Lung (tissue), 12 donors: ENCODE measurements around the gene KRTAP9-1. TPM values are rescaled to one million over a fixed set of nuclear protein-coding genes. Genes with fewer than 3 reads are reported as not detected.
"Not testable (repeated sequence)": the region's sequence is repeated elsewhere in the genome, so short reads cannot be mapped to it uniquely, and the experiment has no call there.

Experiments
- ATAC-seq: fragments of 200-7000 bp; cut with Tn5 transposase; one replicate; pipeline ENCODE4 v1.9.1; 2020; ENCODE audit warnings: moderate number of reproducible peaks; ENCODE audit not compliant: insufficient read depth, low FRiP score
- DNase-seq, 3 donors: peaks; one replicate each; pipeline ENCODE4 v3.0.0-alpha.2; 2013 to 2017
- H3K27ac ChIP-seq, 2 donors: one replicate each; pipeline ENCODE4 v1.5.1; 2013; ENCODE audit warnings: mild to moderate bottlenecking in 2 of 2, moderate library complexity in 2 of 2, control low read depth in 1 of 2, inconsistent platforms in 1 of 2, low read depth in 1 of 2, low read length in 1 of 2
- H3K27me3 ChIP-seq, 3 donors: one replicate each; pipeline ENCODE4 v1.5.1; 2013; ENCODE audit warnings: low read length in 2 of 3; ENCODE audit not compliant: control insufficient read depth in 3 of 3, insufficient read depth in 3 of 3
- H3K36me3 ChIP-seq, 4 donors: one replicate each; pipeline ENCODE4 v1.5.1; 2013; ENCODE audit warnings: low read length in 4 of 4, mild to moderate bottlenecking in 1 of 4, moderate library complexity in 1 of 4; ENCODE audit not compliant: control insufficient read depth in 4 of 4, insufficient read depth in 4 of 4
- H3K4me1 ChIP-seq, 5 donors: one replicate each; pipeline ENCODE4 v1.5.1; 2013; ENCODE audit warnings: low read length in 5 of 5, mild to moderate bottlenecking in 2 of 5, moderate library complexity in 1 of 5; ENCODE audit not compliant: control insufficient read depth in 5 of 5, insufficient read depth in 5 of 5
- H3K4me3 ChIP-seq: one replicate; pipeline ENCODE4 v1.5.1; 2013; ENCODE audit warnings: mild to moderate bottlenecking, control low read depth, moderate library complexity
- H3K9ac ChIP-seq, 2 donors: one replicate each; pipeline ENCODE4 v1.5.1; 2013; ENCODE audit warnings: low read length in 2 of 2, control low read depth in 1 of 2; ENCODE audit not compliant: insufficient read depth in 1 of 2
- H3K9me3 ChIP-seq, 4 donors: one replicate each; pipeline ENCODE4 v1.5.1; 2013; ENCODE audit warnings: low read length in 3 of 4, mild to moderate bottlenecking in 1 of 4, moderate library complexity in 1 of 4; ENCODE audit not compliant: control insufficient read depth in 4 of 4, insufficient read depth in 3 of 4
- WGBS, 2 donors: extraction: QIAGEN DNeasy Blood & Tissue Kit; methylation state at CpG; one replicate each; pipeline ENCODE4 v1.1.7; 2013; 5-methylcytosine and 5-hydroxymethylcytosine counted together
- polyA plus RNA-seq, 2 donors: library from polyadenylated mRNA; stranded (reverse); fragments of 200-250 nt; gene quantifications; one replicate each; pipeline ENCODE4 v1.2.1, GENCODE V29; 2013
- total RNA-seq, 2 donors: library from RNA; depleted of rRNA in 1 of 2; stranded (reverse); fragments of >200 nt in 1 of 2; gene quantifications; one replicate each; pipeline ENCODE4 v1.2.1, GENCODE V29; 2014 to 2021
- TF ChIP-seq, protein P1 (sequence below): IDR thresholded peaks from 2 replicates; pipeline ENCODE4 v1.5.1; 2012; ENCODE audit warnings: mild to moderate bottlenecking; ENCODE audit errors: control extremely low read depth, extremely low read depth
- donor health status: control.
- donor health status: control.
- donor health status: Bipolar disorder and iron deficiency.
- donor health status: healthy.
- donor health status: DM: yes; HTN: yes; CAD: no.

The KRTAP9-1 gene
- total and polyA plus RNA-seq, 4 donors: not detected

- Histone ChIP-seq H3K27ac (no peak overlapping the region), H3K36me3 (no peaks in the 10 kb centered on the region), H3K4me1 (no peaks in the 10 kb centered on the region), H3K4me3 (no peak overlapping the region), H3K27me3 (peaks cover 0 to 10% (median 0%) of the 10 kb centered on the region in 3 donors), H3K9me3 (peaks cover 0 to 2% (median 0%) of the 10 kb centered on the region in 4 donors), H3K9ac (no peak overlapping the region)
- ATAC-seq: no peak
- TF ChIP-seq, protein P1, sequence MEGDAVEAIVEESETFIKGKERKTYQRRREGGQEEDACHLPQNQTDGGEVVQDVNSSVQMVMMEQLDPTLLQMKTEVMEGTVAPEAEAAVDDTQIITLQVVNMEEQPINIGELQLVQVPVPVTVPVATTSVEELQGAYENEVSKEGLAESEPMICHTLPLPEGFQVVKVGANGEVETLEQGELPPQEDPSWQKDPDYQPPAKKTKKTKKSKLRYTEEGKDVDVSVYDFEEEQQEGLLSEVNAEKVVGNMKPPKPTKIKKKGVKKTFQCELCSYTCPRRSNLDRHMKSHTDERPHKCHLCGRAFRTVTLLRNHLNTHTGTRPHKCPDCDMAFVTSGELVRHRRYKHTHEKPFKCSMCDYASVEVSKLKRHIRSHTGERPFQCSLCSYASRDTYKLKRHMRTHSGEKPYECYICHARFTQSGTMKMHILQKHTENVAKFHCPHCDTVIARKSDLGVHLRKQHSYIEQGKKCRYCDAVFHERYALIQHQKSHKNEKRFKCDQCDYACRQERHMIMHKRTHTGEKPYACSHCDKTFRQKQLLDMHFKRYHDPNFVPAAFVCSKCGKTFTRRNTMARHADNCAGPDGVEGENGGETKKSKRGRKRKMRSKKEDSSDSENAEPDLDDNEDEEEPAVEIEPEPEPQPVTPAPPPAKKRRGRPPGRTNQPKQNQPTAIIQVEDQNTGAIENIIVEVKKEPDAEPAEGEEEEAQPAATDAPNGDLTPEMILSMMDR: no peak
- no peak for DNase-seq
Measured at GRCh38 chr17:41230094-41230493, 40.4 kb downstream of the KRTAP9-1 start.

- Histone ChIP-seq H3K9me3 (no peaks in the 10 kb centered on the region), H3K9ac (no peak overlapping the region), H3K4me1 (no peaks in the 10 kb centered on the region), H3K4me3 (no peak overlapping the region), H3K27me3 (peaks cover 0 to 10% (median 0%) of the 10 kb centered on the region in 3 donors), H3K36me3 (no peaks in the 10 kb centered on the region), H3K27ac (no peak overlapping the region)
- no peak for ATAC-seq
- WGBS, 2 donors: 89% methylated on average over 6 of the region's 6 CpGs
- no peak for DNase-seq
- TF ChIP-seq, protein P1: no peak
Measured at GRCh38 chr17:41231731-41232130, 42.0 kb downstream of the KRTAP9-1 start.

DNA sequence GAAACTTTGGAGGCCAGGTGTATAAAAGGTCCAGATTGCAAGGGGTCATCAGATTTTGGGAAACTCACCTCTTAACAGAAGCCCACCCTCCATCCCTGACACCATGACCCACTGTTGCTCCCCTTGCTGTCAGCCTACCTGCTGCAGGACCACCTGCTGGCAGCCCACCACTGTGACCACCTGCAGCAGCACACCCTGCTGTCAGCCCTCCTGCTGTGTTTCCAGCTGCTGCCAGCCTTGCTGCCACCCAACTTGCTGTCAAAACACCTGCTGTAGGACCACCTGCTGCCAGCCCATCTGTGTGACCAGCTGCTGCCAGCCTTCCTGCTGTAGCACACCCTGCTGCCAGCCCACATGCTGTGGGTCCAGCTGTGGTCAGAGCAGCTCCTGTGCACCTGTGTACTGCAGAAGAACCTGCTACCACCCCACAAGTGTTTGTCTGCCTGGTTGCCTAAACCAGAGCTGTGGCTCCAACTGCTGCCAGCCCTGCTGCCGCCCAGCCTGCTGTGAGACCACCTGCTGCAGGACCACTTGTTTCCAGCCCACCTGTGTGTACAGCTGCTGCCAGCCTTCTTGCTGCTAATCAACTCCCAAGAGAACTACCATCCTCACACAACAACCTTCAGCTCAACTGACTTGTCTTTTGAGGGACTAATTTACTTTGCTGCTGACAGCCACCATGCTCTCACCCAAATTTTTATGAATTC, 42.9 kb downstream of the KRTAP9-1 start, which contains the start of gene KRTAP9-3:
KRTAP9-3 (plus strand) TSS at position 51 of the 707 bp plus-strand sequence; CDS start at position 104, 53 bp downstream.
- H3K36me3 ChIP-seq, ATAC-seq, H3K4me3 ChIP-seq, H3K9me3 ChIP-seq, H3K9ac ChIP-seq, DNase-seq, H3K27ac ChIP-seq, H3K4me1 ChIP-seq, H3K27me3 ChIP-seq: not testable (repeated sequence)
- WGBS, 2 donors: 80 to 83% methylated on average over 1 of the region's 1 CpG

- ATAC-seq, H3K4me3 ChIP-seq, H3K4me1 ChIP-seq, DNase-seq, H3K27me3 ChIP-seq, H3K27ac ChIP-seq, H3K9me3 ChIP-seq, H3K36me3 ChIP-seq, H3K9ac ChIP-seq: not testable (repeated sequence)
- 72 to 77% methylated on average over 4 of the region's 4 CpGs for WGBS, 2 donors
Measured at GRCh38 chr17:41237116-41237515, 47.4 kb downstream of the KRTAP9-1 start.

DNA sequence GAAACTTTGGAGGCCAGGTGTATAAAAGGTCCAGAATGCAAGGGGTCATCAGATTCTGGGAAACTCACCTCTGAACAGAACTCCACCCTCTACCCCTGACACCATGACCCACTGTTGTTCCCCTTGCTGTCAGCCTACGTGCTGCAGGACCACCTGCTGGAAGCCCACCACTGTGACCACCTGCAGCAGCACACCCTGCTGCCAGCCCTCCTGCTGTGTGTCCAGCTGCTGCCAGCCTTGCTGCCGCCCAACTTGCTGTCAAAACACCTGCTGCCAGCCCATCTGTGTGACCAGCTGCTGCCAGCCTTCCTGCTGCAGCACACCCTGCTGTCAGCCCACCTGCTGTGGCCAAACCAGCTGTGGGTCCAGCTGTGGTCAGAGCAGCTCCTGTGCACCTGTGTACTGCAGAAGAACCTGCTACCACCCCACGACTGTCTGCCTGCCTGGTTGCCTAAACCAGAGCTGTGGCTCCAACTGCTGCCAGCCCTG, 48.3 kb downstream of the KRTAP9-1 start, which contains the start of gene KRTAP9-8:
KRTAP9-8 (plus strand) TSS at position 51 of the 489 bp plus-strand sequence; CDS start at position 104, 53 bp downstream.
- not testable (repeated sequence) for H3K4me3 ChIP-seq, H3K27ac ChIP-seq, H3K36me3 ChIP-seq, H3K9ac ChIP-seq, H3K27me3 ChIP-seq, DNase-seq, ATAC-seq, H3K9me3 ChIP-seq, H3K4me1 ChIP-seq
- 46 to 53% methylated on average over 3 of the region's 3 CpGs for WGBS, 2 donors
